Measurements from ENCODE around the gene GMCL1. TPM values are rescaled to one million over a fixed set of nuclear protein-coding genes. Genes with fewer than 3 reads are reported as not detected.

The GMCL1 gene
- total RNA-seq, 6 donors from 2014 or later = 11.9 to 23.1 (median 17.5) TPM

GRCh38 chr2:69833752-69834151 lies 4.3 kb downstream of the GMCL1 start:
- H3K9me3 ChIP-seq = no peaks in the 10 kb centered on the region
- WGBS, 2 donors = 79 to 87% methylated on average over 3 of the region's 3 CpGs
- H3K4me3 ChIP-seq = no peak overlapping the region
- ATAC-seq (ENCODE audit: low FRiP score in 2 of 2) (no peak), DNase-seq (no peak)
- TF ChIP-seq EP300 (IDR thresholded peaks at IDR 0.05) (no peak), POLR2A (IDR thresholded peaks at IDR 0.05) (no peak), POLR2AphosphoS5 (IDR thresholded peaks at IDR 0.05) (no peak), CTCF (IDR thresholded peaks at IDR 0.05) (no peak)
- H3K27me3 ChIP-seq = no peaks in the 10 kb centered on the region
- no peak overlapping the region for H3K27ac ChIP-seq
- no peaks in the 10 kb centered on the region for H3K36me3 ChIP-seq
- peaks cover 15 to 24% (median 23%) of the 10 kb centered on the region in 4 donors for H3K4me1 ChIP-seq

GRCh38 chr2:69835666-69836065 lies 6.2 kb downstream of the GMCL1 start:
- DNase-seq = no peak
- H3K36me3 ChIP-seq = peaks cover 0 to 9% (median 3%) of the 10 kb centered on the region in 4 donors
- H3K4me1 ChIP-seq = peaks cover 11 to 17% (median 15%) of the 10 kb centered on the region in 4 donors
- 90 to 97% methylated on average over 2 of the region's 2 CpGs for WGBS, 2 donors
- TF ChIP-seq POLR2A (IDR thresholded peaks at IDR 0.05) = no peak
- TF ChIP-seq CTCF (IDR thresholded peaks at IDR 0.05) = no peak
- no peak for TF ChIP-seq EP300 (IDR thresholded peaks at IDR 0.05)
- no peak for TF ChIP-seq POLR2AphosphoS5 (IDR thresholded peaks at IDR 0.05)
- no peak overlapping the region for H3K4me3 ChIP-seq
- no peak overlapping the region for H3K27ac ChIP-seq
- H3K9me3 ChIP-seq = no peaks in the 10 kb centered on the region
- ATAC-seq (ENCODE audit: low FRiP score in 2 of 2) = no peak
- no peaks in the 10 kb centered on the region for H3K27me3 ChIP-seq

DNA sequence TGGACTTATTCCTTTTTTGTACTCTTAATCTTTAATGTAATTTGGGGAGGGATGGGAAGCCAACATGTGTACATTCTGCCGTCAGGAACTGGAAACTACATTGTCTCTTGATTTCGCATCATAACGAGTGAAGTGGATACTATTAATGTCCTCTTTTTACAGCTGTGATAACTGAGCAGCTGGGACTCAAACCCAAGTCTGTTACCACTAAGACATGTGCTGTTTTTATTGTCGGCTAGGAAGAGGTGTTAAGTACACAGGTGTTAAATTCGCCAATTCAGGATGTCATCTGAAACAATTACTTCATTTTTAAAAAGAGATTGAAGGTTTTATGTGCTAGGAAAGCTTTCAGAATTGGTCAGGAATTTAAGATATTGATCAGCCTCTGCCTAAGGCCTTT lies 6.9 kb downstream of the GMCL1 start:
- TF ChIP-seq CTCF (IDR thresholded peaks at IDR 0.05) = no peak
- TF ChIP-seq POLR2AphosphoS5 (IDR thresholded peaks at IDR 0.05) = no peak
- TF ChIP-seq POLR2A (IDR thresholded peaks at IDR 0.05) = no peak
- TF ChIP-seq EP300 (IDR thresholded peaks at IDR 0.05) = no peak
- DNase-seq (no peak), ATAC-seq (ENCODE audit: low FRiP score in 2 of 2) (no peak)
- Histone ChIP-seq H3K27me3 (no peaks in the 10 kb centered on the region), H3K9me3 (no peaks in the 10 kb centered on the region), H3K27ac (no peak overlapping the region), H3K4me1 (peaks cover 5 to 12% (median 10%) of the 10 kb centered on the region in 4 donors), H3K36me3 (peaks cover 0 to 15% (median 6%) of the 10 kb centered on the region in 4 donors), H3K4me3 (no peak overlapping the region)
- 70 to 79% methylated on average over 5 of the region's 5 CpGs for WGBS, 2 donors

- Histone ChIP-seq H3K4me3 (no peak overlapping the region), H3K27me3 (no peaks in the 10 kb centered on the region), H3K9me3 (no peaks in the 10 kb centered on the region), H3K36me3 (peaks cover 0 to 19% (median 8%) of the 10 kb centered on the region in 4 donors), H3K4me1 (peaks cover 0 to 3% (median 0%) of the 10 kb centered on the region in 4 donors), H3K27ac (no peak overlapping the region)
- no peak for ATAC-seq (ENCODE audit: low FRiP score in 2 of 2)
- DNase-seq = no peak
- TF ChIP-seq EP300 (IDR thresholded peaks at IDR 0.05) (no peak), CTCF (IDR thresholded peaks at IDR 0.05) (no peak), POLR2A (IDR thresholded peaks at IDR 0.05) (no peak), POLR2AphosphoS5 (IDR thresholded peaks at IDR 0.05) (no peak)
- 95 to 98% methylated on average over 2 of the region's 2 CpGs for WGBS, 2 donors
Observed at GRCh38 chr2:69837533-69837932, 8.1 kb downstream of the GMCL1 start.

- Histone ChIP-seq H3K36me3 (peaks cover 0 to 49% (median 21%) of the 10 kb centered on the region in 4 donors), H3K4me3 (no peak overlapping the region), H3K27me3 (no peaks in the 10 kb centered on the region), H3K9me3 (no peaks in the 10 kb centered on the region), H3K27ac (no peak overlapping the region), H3K4me1 (no peaks in the 10 kb centered on the region)
- ATAC-seq (ENCODE audit: low FRiP score in 2 of 2) (no peak), DNase-seq (no peak)
- TF ChIP-seq EP300 (IDR thresholded peaks at IDR 0.05) (no peak), POLR2A (IDR thresholded peaks at IDR 0.05) (no peak), CTCF (IDR thresholded peaks at IDR 0.05) (no peak), POLR2AphosphoS5 (IDR thresholded peaks at IDR 0.05) (no peak)
Observed at GRCh38 chr2:69843993-69844392, 14.5 kb downstream of the GMCL1 start.
